HCT116 (cell line): ENCODE results near the gene POMT2. TPM values are rescaled to one million over a fixed set of nuclear protein-coding genes. Genes with fewer than 3 reads are reported as not detected.
A peak's percentile ranks its signal among the peaks of the same experiment; 100 is the strongest.

ENCODE experiments used
- ATAC-seq: fragments of 200-7000 bp; cut with Tn5 transposase; 2 replicates; pipeline ENCODE4 v1.9.1; 2020; ENCODE audit warnings: mild to moderate bottlenecking, moderate library complexity
- BruUV-seq: library from RNA; stranded (reverse); fragments of 400-500 nt; replicated peaks from 2 replicates; lab custom pipeline; 2021; lab: Mats Ljungman, UMichigan
- CTCF ChIA-PET: fragments of 300-600 bp; sonication (Branson Sonifier 250); formaldehyde crosslinking; loops from one replicate; lab custom pipeline; 2021; ENCODE audit warnings: antibody characterized with exemption; lab: Charles Lee
- POLR2A ChIA-PET: fragments of 300-600, 350-600 bp; sonication (Branson Sonifier 250); formaldehyde crosslinking; loops from one replicate; lab custom pipeline; 2021; ENCODE audit warnings: antibody characterized with exemption; lab: Charles Lee
- RAD21 ChIA-PET, 2 experiments: fragments of 300-600 bp; sonication (Branson Sonifier 250); formaldehyde crosslinking; loops; one replicate each; lab custom pipeline; 2023; ENCODE audit warnings: low total read pairs in 2 of 2; ENCODE audit not compliant: uncharacterized antibody in 2 of 2, unreplicated experiment in 2 of 2, low non-redundant PET in 1 of 2; lab: Charles Lee
- DNase-seq: peaks from one replicate; pipeline ENCODE4 v3.0.0-alpha.2; 2010; ENCODE audit warnings: low read depth, low spot score
- H2AFZ ChIP-seq: fragments of 200-600 bp; shearing (Covaris generic), sonication (generic); 2 replicates; pipeline ENCODE4 v1.6.1; 2017; ENCODE audit warnings: low read depth, mixed run types, mixed read lengths, antibody characterized with exemption, low read length; ENCODE audit not compliant: poor library complexity, severe bottlenecking
- H3K27ac ChIP-seq: 2 replicates; pipeline ENCODE4 v1.5.1; 2012; ENCODE audit warnings: low read depth, low read length
- H3K27me3 ChIP-seq: fragments of 200-600 bp; sonication (generic); 2 replicates; pipeline ENCODE4 v1.6.1; 2016; ENCODE audit warnings: mixed run types, low read length, mixed read lengths; ENCODE audit not compliant: insufficient read depth
- H3K36me3 ChIP-seq, 2 experiments: fragments of 200-500 bp in 1 of 2; fragments of 200-600 bp in 1 of 2; sonication (Bioruptor generic) in 1 of 2; sonication (generic) in 1 of 2; 2 replicates each; pipeline versions ENCODE4 v1.5.1 to v1.6.1; 2014 to 2016; ENCODE audit warnings: low read length in 2 of 2, inconsistent platforms in 1 of 2, mixed read lengths in 1 of 2, mixed run types in 1 of 2; ENCODE audit not compliant: insufficient read depth in 2 of 2, control insufficient read depth in 1 of 2
- H3K4me1 ChIP-seq, 2 experiments: fragments of 200-600 bp in 1 of 2; sonication (generic) in 1 of 2; 2 replicates each; pipeline versions ENCODE4 v1.5.1 to v1.6.1; 2012 to 2017; ENCODE audit warnings: low read length in 2 of 2, inconsistent platforms in 1 of 2, mild to moderate bottlenecking in 1 of 2, mixed read lengths in 1 of 2, mixed run types in 1 of 2, moderate library complexity in 1 of 2; ENCODE audit not compliant: insufficient read depth in 2 of 2, control insufficient read depth in 1 of 2
- H3K4me2 ChIP-seq: fragments of 200-600 bp; sonication (generic); 2 replicates; pipeline ENCODE4 v1.6.1; 2017; ENCODE audit warnings: mixed run types, low read length, mixed read lengths
- H3K4me3 ChIP-seq, 2 experiments: fragments of 200-600 bp in 1 of 2; sonication (generic) in 1 of 2; replicated peaks in 1 of 2; 2 replicates each; pipeline ENCODE4 v1.5.1; 2011 to 2016; ENCODE audit warnings: low read length in 2 of 2, control low read depth in 1 of 2, low read depth in 1 of 2, mild to moderate bottlenecking in 1 of 2, mixed read lengths in 1 of 2, mixed run types in 1 of 2
- H3K79me2 ChIP-seq: fragments of 200-600 bp; sonication (generic); 2 replicates; pipeline ENCODE4 v1.6.1; 2017; ENCODE audit warnings: mild to moderate bottlenecking, mixed run types, low read length, moderate library complexity, mixed read lengths; ENCODE audit not compliant: insufficient read depth
- H3K9ac ChIP-seq: fragments of 200-600 bp; sonication (generic); 2 replicates; pipeline ENCODE4 v1.6.1; 2016; ENCODE audit warnings: low read length, mixed read lengths
- H3K9me2 ChIP-seq: fragments of 200-600 bp; sonication (generic), shearing (Covaris generic); 2 replicates; pipeline ENCODE4 v1.6.1; 2017; ENCODE audit warnings: mixed run types, mild to moderate bottlenecking, moderate library complexity; ENCODE audit not compliant: insufficient read depth
- H3K9me3 ChIP-seq, 2 experiments: fragments of 200-500 bp in 1 of 2; fragments of 200-600 bp in 1 of 2; sonication (Bioruptor generic) in 1 of 2; sonication (generic) in 1 of 2; 2 replicates each; pipeline ENCODE4 v1.6.1; 2014 to 2017; ENCODE audit warnings: low read length in 2 of 2, mixed read lengths in 2 of 2, inconsistent platforms in 1 of 2, low read depth in 1 of 2, mild to moderate bottlenecking in 1 of 2, mixed run types in 1 of 2, moderate library complexity in 1 of 2; ENCODE audit not compliant: control insufficient read depth in 1 of 2, insufficient read depth in 1 of 2
- H4K20me1 ChIP-seq: fragments of 200-600 bp; sonication (generic), shearing (Covaris generic); 2 replicates; pipeline ENCODE4 v1.6.1; 2017; ENCODE audit warnings: mixed run types, mild to moderate bottlenecking, moderate library complexity; ENCODE audit not compliant: insufficient read depth
- CTCF ChIP-seq, 3 experiments: fragments of 200-600 bp in 1 of 3; sonication (generic) in 1 of 3; IDR thresholded peaks in 2 of 3; conservative IDR thresholded peaks in 1 of 3; 2 replicates each; pipeline ENCODE4 v1.5.1; 2012 to 2017; ENCODE audit warnings: low read depth in 2 of 3, low read length in 2 of 3, antibody characterized with exemption in 1 of 3, borderline replicate concordance in 1 of 3, control low read depth in 1 of 3, mild to moderate bottlenecking in 1 of 3, mixed read lengths in 1 of 3, mixed run types in 1 of 3, moderate library complexity in 1 of 3; ENCODE audit not compliant: insufficient read depth in 1 of 3
- TCF7L2 ChIP-seq: IDR thresholded peaks from 2 replicates; pipeline ENCODE4 v1.7.0; 2011; ENCODE audit warnings: borderline replicate concordance, inconsistent platforms; ENCODE audit not compliant: insufficient read depth, insufficient read length; ENCODE audit errors: extremely low read depth
- ZFX ChIP-seq: fragments of 450-650 bp; IDR thresholded peaks from 2 replicates; pipeline ENCODE4 v1.6.1; 2017
- intact Hi-C: fragments of 100-400 bp; cut with micrococcal nuclease; formaldehyde crosslinking; loops from 2 replicates; pipeline ENCODE4 v1.10.0; 2022
- total RNA-seq: library from RNA; stranded (reverse); gene quantifications from one replicate; pipeline ENCODE4 v1.2.1, GENCODE V29; 2021; ENCODE audit not compliant: unreplicated experiment

Gene POMT2
- total RNA-seq, 1 experiment from 2014 or later = 30.2 TPM

GRCh38 chr14:77230914-77231313, 89.8 kb downstream of the POMT2 start:
- no peaks in the 10 kb centered on the region for H3K79me2 ChIP-seq
- ChIA-PET CTCF (no interaction called here), POLR2A (no interaction called here), RAD21 (no interaction called here)
- no peak overlapping the region for H2AFZ ChIP-seq
- no peak overlapping the region for H3K9ac ChIP-seq
- H3K27me3 ChIP-seq = no peaks in the 10 kb centered on the region
- no peaks in the 10 kb centered on the region; a peak in 1 of 4 replicates for H3K36me3 ChIP-seq
- BruUV-seq = no TSS peak
- no peaks in the 10 kb centered on the region for H3K4me1 ChIP-seq
- H3K27ac ChIP-seq = no peak overlapping the region
- no peak for DNase-seq
- TF ChIP-seq ZFX (no peak), CTCF (IDR thresholded peaks at IDR 0.05 in 2 of 3, conservative IDR thresholded peaks at IDR 0.05 in 1 of 3; ENCODE audit: borderline replicate concordance in 1 of 3, insufficient read depth in 1 of 3, low read depth in 2 of 3, low read length in 2 of 3) (no peak)
- no peaks in the 10 kb centered on the region for H3K9me3 ChIP-seq
- no peaks in the 10 kb centered on the region for H4K20me1 ChIP-seq
- H3K4me2 ChIP-seq = no peak overlapping the region
- H3K9me2 ChIP-seq = no peaks in the 10 kb centered on the region
- no peak overlapping the region for H3K4me3 ChIP-seq
- intact Hi-C loops = no loop called here
- no peak for ATAC-seq

DNA sequence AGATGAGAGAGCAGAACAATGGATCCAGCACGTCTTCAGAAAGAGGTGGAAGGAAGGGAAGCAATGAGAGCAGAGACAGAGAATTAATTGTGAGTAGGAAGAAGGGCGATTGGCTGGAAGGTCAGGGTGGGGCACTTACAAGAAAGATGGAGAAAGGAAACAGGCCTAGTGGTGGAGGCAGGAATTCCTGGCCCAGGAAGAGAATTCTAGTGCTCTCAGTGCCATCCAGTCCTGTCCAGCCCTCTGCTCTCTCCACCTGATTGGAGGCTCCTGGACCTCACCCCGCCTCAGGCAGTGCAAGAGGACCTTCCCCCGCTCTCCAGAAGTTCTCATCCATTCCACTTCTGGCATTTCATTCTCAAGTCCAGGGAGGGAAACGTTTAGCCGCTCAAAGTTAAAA, 92.6 kb downstream of the POMT2 start:
- Histone ChIP-seq H3K4me2 (no peak overlapping the region), H3K9me2 (no peaks in the 10 kb centered on the region), H3K27ac (no peak overlapping the region), H3K9ac (no peak overlapping the region), H4K20me1 (no peaks in the 10 kb centered on the region), H3K9me3 (no peaks in the 10 kb centered on the region), H3K4me1 (0 out of 4 replicates have a peak, but pooled peaks cover 0 to 3% of the 10 kb centered on the region in 2 experiments), H3K27me3 (no peaks in the 10 kb centered on the region), H3K79me2 (no peaks in the 10 kb centered on the region), H3K4me3 (no peak overlapping the region), H2AFZ (no peak overlapping the region), H3K36me3 (no peaks in the 10 kb centered on the region; a peak in 1 of 4 replicates)
- peak; percentile 82 for ATAC-seq
- ChIA-PET RAD21 (no interaction called here), CTCF (no interaction called here), POLR2A (no interaction called here)
- BruUV-seq = no TSS peak
- intact Hi-C loops = no loop called here
- TF ChIP-seq TCF7L2 (no peak), CTCF (IDR thresholded peaks at IDR 0.05 in 2 of 3, conservative IDR thresholded peaks at IDR 0.05 in 1 of 3; ENCODE audit: borderline replicate concordance in 1 of 3, insufficient read depth in 1 of 3, low read depth in 2 of 3, low read length in 2 of 3) (0 out of 6 replicates have a peak, but pooled peaks of 1 of the 3 experiments have one; percentile 10)
- DNase-seq = no peak
